ENCODE results near the gene PPP1R15A.

The PPP1R15A gene

DNA sequence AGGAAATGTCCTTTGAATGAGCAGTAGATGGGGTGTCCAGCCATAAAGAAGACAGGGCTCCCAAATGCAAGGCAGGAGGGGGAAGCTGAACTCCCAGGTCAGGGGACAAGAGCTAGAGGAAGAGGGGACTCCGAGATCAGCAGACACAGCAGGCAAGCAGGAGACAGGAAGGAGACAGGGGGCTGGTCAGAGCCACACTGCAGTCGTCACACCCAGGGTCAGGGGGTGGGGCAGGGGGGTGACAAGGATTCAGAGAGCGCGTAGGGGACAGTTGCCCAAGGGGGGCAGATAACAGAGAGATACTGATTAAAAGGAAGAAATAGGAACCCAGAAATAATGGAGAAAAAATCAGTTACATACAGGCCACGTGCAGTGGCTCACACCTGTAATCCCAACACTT lies 39.2 kb upstream of the PPP1R15A start:
- TF ChIP-seq, protein P1, sequence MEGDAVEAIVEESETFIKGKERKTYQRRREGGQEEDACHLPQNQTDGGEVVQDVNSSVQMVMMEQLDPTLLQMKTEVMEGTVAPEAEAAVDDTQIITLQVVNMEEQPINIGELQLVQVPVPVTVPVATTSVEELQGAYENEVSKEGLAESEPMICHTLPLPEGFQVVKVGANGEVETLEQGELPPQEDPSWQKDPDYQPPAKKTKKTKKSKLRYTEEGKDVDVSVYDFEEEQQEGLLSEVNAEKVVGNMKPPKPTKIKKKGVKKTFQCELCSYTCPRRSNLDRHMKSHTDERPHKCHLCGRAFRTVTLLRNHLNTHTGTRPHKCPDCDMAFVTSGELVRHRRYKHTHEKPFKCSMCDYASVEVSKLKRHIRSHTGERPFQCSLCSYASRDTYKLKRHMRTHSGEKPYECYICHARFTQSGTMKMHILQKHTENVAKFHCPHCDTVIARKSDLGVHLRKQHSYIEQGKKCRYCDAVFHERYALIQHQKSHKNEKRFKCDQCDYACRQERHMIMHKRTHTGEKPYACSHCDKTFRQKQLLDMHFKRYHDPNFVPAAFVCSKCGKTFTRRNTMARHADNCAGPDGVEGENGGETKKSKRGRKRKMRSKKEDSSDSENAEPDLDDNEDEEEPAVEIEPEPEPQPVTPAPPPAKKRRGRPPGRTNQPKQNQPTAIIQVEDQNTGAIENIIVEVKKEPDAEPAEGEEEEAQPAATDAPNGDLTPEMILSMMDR (IDR thresholded peaks at IDR 0.05; ENCODE audit: unreplicated experiment in 3 of 3) = no peak
- Mint-ChIP-seq H3K9me3 (no peaks in the 10 kb centered on the region), H3K4me3 (peak overlapping the region in 1 of 3 experiments; percentile 3), H3K27me3 (ENCODE audit: low read depth) (no peaks in the 10 kb centered on the region), H3K4me1 (peaks cover 14% of the 10 kb centered on the region), H3K36me3 (ENCODE audit: low read depth) (peaks cover 33% of the 10 kb centered on the region), H3K27ac (no peak overlapping the region)

DNA sequence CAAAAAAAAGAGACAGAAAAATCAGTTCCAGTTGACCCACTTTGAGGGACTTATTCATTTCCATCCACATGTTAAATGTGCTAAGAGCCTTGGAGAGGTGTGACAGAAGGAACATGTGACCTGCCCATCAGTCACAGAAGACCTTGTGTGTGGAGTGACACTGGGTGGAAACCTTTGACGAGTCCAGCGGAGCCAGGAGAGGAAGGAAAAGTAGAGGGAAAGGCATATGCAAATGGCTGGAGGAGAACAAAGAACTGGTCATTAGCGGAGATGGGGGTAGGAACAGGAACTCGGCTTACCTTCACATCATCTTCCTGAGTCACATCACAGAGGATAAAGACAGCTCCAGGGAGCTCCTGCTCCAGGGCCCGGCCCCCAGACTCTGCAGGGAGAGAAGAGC lies 38.2 kb upstream of the PPP1R15A start:
- Mint-ChIP-seq H3K36me3 (ENCODE audit: low read depth) (peaks cover 33% of the 10 kb centered on the region), H3K4me1 (peaks cover 14% of the 10 kb centered on the region), H3K27ac (peak overlapping the region in 2 of 3 experiments; percentile 12 to 69), H3K4me3 (peak overlapping the region in 2 of 3 experiments; percentile 37 to 57), H3K9me3 (no peaks in the 10 kb centered on the region), H3K27me3 (ENCODE audit: low read depth) (no peaks in the 10 kb centered on the region)
- TF ChIP-seq, protein P1 (IDR thresholded peaks at IDR 0.05; ENCODE audit: unreplicated experiment in 3 of 3) = no peak

DNA sequence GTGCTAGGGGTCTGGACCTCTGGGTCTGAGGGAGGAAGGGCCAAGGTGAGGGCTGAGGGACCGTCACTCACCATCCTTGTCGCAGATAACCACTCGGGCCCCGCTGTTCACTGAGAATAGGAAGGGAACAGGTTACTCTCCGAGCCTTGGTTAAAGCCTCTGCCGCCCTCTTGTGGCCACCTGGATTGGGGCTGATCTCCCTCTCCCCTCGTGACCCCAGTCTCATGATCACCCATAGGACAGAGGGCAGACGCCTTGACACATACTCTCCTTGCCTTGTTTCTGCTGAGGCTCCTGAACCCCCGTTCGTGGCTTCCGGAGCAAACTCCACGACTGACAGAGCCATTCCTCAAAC lies 36.5 kb upstream of the PPP1R15A start:
- H3K36me3 Mint-ChIP-seq (ENCODE audit: low read depth) = peaks cover 26% of the 10 kb centered on the region
- no peaks in the 10 kb centered on the region for H3K9me3 Mint-ChIP-seq
- TF ChIP-seq, protein P1 (IDR thresholded peaks at IDR 0.05; ENCODE audit: unreplicated experiment in 3 of 3) = peak; percentile 80 to 88 (median 86)

DNA sequence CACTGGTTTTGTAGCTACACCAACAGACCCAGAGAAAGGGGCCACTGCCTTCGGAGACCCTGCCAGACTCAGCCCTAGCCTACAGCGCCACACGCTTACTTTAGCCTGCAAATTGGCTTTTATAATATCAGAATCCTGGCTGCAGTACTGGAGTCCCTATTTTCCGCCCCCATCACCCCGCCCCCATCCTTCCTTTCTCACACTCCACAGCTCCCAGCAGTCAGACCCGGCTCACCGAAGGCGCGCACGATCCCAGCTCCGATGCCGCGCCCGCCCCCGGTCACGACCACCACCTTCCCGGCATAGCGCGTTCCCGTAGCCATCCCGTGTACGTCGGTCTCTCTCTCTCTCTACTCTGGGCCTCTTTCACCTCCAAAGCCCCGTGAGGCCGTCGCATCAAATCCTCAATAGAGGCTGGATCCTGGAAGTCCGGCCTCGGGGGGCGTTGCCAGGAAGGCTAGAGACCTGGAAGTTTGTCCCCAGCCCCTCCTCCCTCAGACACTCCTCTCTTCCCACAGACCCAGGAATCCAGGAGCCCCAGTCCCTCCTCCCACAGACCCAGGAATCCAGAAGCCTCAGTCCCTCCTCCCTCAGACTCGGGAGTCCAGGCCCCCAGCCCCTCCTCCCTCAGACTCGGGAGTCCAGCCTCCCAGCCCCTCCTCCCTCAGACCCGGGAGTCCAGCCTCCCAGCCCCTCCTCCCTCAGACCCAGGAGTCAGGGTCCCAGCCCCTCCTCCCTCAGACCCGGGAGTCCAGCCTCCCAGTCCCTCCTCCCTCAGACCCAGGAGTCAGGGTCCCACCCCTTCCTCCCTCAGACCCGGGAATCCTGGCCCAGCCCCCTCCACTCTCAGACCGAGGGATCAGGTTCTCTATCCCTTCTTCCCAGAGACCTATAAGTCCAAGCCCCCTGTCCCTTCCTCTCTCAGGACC lies 35.9 kb upstream of the PPP1R15A start, which contains the start of gene HSD17B14:
TSS of gene HSD17B14 (minus strand) at position 403 of the 929 bp plus-strand sequence. CDS start at position 323, 80 bp downstream.
- H3K27ac Mint-ChIP-seq = peak within 1 kb of the TSS; percentile 88 to 94 (median 89)
- no peaks in the 10 kb centered on the region for H3K27me3 Mint-ChIP-seq (ENCODE audit: low read depth)
- H3K9me3 Mint-ChIP-seq = no peaks in the 10 kb centered on the region
- TF ChIP-seq, protein P1 (IDR thresholded peaks at IDR 0.05; ENCODE audit: unreplicated experiment in 3 of 3) = peak in 2 of 3 experiments; percentile 7 to 23
- peaks cover 22% of the 10 kb centered on the region for H3K36me3 Mint-ChIP-seq (ENCODE audit: low read depth)
- peaks cover 14% of the 10 kb centered on the region for H3K4me1 Mint-ChIP-seq
- H3K4me3 Mint-ChIP-seq = peak within 1 kb of the TSS; percentile 83 to 88 (median 84)

More for the DNA sequence above, 36.5 kb upstream of the PPP1R15A start:
- no peaks in the 10 kb centered on the region for H3K27me3 Mint-ChIP-seq (ENCODE audit: low read depth)
- H3K4me1 Mint-ChIP-seq = peaks cover 14% of the 10 kb centered on the region
- peak overlapping the region; percentile 83 to 88 (median 84) for H3K4me3 Mint-ChIP-seq
- H3K27ac Mint-ChIP-seq = peak overlapping the region; percentile 88 to 94 (median 89)

DNA sequence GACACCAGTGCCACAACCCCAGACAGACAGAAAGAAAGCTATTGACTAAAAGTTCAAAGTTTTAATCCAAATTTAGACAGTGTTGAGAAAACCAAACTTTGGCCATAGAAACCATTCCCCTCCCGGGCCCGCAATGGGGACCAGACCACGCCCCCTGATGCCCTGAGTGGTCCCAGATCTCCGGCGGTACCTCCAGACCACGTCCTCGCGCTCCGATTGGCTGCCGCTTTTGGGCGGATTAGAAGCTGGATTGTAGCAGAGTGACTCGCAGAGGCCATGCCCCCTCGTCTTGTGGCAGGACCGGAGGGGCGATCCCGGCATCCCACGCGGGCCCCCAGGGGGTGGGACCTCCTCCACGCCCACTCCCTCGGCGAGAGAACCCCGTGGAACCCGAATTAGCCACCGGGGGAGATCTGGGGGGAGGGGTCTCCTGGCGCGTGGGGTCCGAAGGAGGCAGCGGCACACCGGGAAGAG lies 35.1 kb upstream of the PPP1R15A start:
- peak overlapping the region; percentile 77 to 88 (median 83) for H3K4me3 Mint-ChIP-seq
- peaks cover 18% of the 10 kb centered on the region for H3K36me3 Mint-ChIP-seq (ENCODE audit: low read depth)
- TF ChIP-seq, protein P1 (IDR thresholded peaks at IDR 0.05; ENCODE audit: unreplicated experiment in 3 of 3) = no peak
- peak overlapping the region; percentile 72 to 94 (median 88) for H3K27ac Mint-ChIP-seq
- peaks cover 14% of the 10 kb centered on the region for H3K4me1 Mint-ChIP-seq
- H3K27me3 Mint-ChIP-seq (ENCODE audit: low read depth) = no peaks in the 10 kb centered on the region
- no peaks in the 10 kb centered on the region for H3K9me3 Mint-ChIP-seq

Data from nephron (organoid).